ENCODE results near the gene NPAS2.

- TF ChIP-seq, protein P1, sequence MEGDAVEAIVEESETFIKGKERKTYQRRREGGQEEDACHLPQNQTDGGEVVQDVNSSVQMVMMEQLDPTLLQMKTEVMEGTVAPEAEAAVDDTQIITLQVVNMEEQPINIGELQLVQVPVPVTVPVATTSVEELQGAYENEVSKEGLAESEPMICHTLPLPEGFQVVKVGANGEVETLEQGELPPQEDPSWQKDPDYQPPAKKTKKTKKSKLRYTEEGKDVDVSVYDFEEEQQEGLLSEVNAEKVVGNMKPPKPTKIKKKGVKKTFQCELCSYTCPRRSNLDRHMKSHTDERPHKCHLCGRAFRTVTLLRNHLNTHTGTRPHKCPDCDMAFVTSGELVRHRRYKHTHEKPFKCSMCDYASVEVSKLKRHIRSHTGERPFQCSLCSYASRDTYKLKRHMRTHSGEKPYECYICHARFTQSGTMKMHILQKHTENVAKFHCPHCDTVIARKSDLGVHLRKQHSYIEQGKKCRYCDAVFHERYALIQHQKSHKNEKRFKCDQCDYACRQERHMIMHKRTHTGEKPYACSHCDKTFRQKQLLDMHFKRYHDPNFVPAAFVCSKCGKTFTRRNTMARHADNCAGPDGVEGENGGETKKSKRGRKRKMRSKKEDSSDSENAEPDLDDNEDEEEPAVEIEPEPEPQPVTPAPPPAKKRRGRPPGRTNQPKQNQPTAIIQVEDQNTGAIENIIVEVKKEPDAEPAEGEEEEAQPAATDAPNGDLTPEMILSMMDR (IDR thresholded peaks at IDR 0.05; ENCODE audit: low read depth, low read length), result no peak
- TF ChIP-seq EZH2phosphoT487 (IDR thresholded peaks at IDR 0.05; ENCODE audit: low read depth), result no peak
These were observed 46.0 kb downstream of the NPAS2 start for GRCh38 chr2:100865816-100866460.
